HG03066 (cell line): ENCODE results near the gene ELAVL2.

Experiments
- ATAC-seq: cut with Tn5 transposase; IDR thresholded peaks from one replicate; pipeline ENCODE4 v1.9.1; 2021; ENCODE audit warnings: low read depth; ENCODE audit not compliant: unreplicated experiment

The ELAVL2 gene

DNA sequence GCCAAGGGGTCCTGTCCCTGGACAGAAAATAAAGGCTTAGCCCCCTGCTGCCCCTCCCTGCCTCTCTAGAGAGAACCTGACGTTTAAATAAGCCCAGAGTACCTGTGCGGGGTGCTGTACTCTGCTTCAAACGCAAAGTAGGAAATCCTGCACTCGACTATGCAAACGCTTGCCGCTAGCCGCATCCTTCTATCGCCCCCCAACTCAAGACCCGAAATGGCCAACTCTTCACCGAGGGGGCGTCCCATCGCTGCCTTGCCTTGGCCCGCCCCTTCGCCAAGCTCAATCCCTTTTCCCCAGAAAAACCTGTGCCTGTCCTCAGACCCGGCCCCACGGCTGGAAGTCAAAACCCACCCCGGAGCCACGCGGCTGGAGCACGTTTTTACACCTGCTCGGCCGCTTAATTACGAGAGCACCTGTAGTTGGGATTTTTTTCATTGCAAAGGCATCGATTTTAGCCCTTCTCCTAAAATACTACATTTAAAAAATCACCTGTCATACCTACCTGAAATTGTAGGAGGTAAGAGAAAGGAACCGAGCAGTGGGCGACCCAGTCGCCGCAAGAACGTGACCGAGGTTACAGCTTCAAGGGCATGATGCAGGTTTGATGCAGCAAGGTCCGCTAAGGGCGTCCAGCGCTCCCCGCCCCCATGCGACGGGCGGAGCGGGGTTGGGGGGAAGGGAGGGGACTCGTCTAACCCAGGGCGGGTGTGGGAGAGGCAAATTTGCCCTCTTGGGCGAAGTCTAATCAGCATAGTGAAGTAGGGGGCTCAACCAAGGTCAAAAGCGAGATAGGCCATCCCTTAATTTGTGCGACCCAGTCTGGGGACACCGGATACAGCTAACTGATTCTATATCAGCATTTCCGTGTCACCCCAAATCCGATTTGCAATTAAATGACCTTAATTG, 3.5 kb downstream of the ELAVL2 start:
- no peak for ATAC-seq

DNA sequence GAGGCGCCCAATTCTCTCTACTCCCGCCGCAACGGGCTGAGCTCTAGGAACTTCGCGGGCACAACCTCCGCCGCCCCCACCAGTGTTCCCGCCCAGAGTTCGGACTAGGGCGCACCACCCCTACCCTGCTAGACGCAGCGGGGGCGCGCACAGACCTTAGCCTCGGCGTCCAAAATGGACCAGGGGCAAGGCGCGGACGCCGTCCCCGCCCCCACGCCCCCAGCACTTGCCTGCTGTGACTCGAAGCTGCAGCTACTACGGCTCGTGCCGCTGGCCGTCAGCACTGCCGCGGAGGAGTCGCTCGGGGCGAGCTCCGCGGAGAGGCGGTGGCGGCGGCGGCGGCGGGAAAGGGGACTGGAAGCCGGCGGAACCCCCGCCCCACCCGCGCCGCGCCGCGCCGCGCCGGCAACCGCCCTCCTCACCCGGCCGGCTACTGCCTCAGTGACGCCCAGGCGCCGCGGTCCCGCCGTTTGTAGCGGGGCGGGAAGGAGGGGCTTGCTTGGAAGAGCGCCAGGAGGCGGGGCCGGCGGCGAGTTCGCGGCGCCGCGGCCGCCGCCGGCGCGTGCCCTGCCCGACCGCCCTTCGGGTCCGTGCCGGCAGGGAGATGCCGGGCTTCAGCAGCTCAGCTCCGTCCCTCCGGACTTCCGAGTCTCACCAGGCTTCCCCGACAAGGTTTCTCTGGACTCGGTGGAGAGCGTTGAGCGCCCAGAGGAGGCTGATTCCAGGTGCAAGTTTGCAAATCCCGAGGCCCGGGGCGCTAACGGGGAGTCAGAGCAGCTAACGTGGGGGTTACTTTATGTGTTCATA, 4.5 kb downstream of the ELAVL2 start:
- ATAC-seq, result no peak

DNA sequence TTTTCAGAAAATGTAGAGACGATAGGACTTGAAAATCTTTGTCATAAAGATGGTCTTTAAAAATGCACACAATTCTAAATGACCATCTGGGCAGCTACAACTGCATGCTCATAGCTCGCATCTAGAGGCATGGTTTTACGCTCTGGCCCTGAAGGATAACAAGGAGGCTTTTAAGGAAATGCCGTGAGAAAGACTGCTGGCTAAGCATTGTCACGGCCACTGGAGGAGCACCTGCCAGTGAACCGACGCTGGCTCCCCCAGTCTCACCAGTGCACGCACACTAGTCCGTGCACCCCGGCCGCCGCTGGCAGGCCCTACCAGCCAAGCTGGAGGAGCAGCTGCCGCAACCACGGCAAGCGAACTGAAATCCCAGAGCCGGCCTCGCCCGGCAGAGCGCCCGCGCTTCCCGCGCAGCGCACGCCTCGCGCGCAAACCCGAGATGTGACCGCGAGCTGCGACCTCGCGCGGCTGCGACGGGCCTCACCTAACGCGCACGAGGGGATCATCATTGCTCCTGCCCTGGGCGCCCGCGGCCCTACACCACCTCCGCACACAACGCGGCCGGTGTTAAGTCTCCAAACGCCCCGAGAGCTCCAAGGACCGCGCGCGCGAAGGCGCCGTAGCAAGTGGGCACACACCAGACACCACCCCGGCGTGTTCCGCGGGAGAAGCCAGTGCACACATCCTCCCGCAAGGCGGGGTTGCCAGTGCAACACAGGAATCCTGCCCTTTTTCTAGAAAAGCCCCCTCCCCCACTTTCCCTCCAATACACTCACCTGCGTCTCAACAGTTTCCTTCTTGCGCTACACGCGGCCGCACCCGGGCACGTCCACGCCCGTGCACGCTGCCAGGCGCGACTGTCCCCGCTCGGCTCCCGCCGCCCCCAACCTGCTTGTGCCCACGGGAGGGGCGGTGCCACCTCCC, 5.3 kb downstream of the ELAVL2 start:
- ATAC-seq, result no peak

DNA sequence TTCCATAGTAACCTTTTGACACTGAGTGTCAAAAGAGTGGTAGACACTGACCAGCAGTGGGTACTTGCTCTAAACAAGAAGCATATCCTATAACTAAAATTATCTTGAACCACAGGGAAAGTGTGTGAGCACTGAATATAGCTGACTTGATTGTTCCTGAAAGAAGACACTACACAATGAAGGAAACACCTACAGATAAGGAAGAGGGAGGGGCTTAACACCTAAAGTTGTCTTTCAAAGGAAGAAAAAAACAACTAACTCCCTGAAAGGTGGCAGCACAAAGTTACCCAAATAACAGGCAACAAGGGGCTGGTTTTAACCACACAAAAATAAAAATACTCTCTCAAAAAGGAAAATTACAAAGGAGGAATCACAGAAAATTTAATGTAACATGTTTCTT, 6.6 kb downstream of the ELAVL2 start:
- ATAC-seq, result no peak

DNA sequence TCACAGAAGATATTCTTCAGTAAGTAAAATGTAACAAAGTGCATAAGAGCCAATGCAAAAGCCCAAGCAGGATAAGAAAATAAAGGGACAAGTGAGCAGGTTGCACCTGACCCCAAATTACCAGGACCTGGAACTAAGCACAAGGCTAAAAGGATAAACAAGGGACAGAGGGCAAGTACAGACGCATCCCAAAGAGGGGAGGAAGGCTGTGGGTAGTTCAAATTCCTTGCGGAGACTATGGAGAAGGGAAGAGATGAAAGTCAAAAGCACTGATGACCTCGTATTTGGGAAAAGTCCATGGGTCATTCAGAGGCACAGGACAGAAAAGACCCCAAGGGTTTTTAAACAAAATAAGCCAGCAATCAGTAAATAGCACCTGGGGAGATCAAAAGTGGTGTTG, 11.8 kb downstream of the ELAVL2 start:
- no peak for ATAC-seq

DNA sequence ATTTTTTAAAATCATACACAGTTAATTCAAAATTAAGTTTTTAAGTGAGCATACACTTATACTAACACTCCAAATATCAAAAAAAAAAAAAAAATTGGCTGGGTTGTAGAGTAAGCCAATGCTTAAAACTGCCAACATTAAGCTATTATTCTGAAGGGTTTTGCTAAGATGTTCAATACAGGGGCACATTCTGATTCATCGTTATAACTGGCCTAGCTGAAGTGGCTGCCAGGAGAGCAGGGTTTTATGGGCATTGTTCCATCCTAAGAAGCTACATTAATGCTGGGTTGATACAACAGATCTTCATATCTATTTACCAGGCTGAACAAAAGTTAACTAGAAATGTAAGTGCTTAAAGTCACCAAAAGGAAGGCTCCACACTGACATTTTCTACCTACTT, 13.4 kb downstream of the ELAVL2 start:
- ATAC-seq, result no peak

DNA sequence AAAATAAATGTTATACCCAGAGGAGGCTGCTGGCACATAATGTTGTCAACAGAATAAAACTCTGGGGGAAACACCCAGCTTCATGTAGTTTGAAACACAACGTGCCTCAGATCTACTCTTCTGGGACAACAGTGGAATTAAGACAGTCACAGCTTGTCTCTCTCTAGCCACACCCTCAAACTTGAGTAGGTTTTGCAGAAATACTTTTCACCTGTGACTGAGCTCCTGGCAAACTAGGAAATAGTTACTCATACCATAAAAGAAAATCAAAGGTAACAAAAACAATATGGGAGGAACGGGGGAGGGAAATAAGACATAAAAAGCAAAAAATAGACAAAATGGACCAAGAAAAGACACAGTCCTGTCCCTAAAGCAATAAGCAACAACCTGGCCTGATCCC, 14.4 kb downstream of the ELAVL2 start:
- ATAC-seq, result no peak

DNA sequence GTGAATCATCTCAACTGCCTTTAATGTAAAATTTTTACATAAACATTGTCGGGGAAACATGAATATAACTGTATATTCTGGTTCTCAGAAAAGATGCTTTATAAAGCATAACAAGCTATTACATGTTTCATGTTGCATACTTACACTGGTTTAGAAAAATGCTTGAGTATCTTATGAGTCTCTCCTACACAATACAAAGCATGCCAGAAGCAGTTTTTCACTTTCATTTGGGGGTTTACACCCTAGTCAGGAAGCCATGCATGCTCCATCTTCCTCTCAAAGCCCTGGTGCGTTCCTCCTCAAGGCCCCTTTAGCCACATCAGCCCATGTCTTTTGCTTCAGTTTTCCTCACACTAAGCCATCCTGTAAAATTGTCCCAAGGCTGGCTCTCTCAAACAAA, 22.8 kb downstream of the ELAVL2 start:
- no peak for ATAC-seq

DNA sequence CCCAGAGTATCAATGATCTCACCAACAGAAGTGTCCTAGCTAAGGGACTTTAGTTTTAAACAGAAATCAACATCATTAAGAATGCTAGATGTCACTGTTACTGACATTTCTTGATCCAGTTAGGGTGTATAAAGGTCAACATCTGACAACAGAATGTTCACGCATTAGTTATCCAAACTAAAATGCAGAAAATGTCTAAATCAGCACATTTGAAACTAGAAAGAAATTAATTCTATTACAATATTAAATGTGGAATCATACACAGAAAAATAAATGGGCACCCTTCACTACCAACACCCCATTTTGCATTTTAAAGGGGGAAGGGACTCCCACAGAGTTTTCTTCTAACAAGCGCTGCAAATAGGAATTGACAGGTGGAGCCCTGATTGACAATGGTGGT, 24.5 kb downstream of the ELAVL2 start:
- no peak for ATAC-seq

DNA sequence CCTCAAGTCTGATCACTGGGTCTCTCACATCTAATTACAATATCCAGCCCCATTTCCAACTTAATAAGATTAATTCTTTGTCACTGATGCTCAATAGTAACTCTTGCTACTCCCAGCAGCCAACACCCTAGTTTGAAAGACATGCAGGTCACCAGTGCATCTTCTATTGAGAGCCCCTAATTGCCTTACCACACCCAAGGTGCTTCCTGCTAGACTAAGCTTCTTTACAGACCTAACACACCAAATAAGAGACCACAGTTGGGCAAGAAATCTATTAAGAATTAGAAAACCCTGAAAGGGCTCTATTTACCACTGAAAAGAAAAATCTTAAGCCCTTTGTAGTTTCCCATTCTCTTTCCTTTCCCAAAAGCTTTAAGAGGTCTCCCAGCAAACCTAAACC, 26.5 kb downstream of the ELAVL2 start:
- ATAC-seq, result no peak

DNA sequence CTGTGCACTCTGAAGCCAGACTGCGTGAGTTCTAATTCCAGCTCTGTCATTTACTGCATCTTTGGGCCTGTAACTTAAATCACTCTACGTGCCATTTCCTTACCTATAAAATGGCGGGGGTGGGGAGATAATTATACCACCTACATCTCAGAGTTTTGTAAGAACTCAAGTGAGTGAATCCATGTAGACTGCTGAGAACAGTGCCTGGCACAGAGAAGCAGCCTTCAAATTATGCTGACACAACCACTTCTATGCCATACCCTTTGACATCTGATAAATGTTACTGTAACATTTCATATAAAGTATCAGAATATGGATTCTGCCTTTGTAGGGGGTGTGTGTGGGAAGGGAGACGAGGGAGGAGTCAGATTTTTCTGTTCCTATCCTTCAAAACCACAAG, 27.7 kb downstream of the ELAVL2 start:
- ATAC-seq, result no peak

DNA sequence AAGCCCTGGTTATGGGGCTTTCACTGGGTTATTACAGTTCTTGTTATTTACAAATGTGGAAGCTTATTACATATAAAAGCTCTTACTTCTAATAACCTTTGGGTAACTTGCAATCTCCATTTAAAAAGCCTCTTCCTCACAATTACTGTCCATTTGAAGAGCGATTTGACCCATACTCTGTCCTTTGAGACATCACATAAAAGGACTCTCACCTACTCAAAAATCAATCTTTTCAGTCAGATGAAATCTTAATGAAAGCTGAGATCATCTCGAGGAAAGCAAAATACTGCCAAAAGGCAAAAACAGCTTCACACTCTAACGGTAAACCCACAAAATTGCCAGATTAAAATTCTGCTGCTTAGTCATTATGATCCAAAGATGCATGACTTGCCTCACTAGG, 29.8 kb downstream of the ELAVL2 start:
- ATAC-seq, result no peak

DNA sequence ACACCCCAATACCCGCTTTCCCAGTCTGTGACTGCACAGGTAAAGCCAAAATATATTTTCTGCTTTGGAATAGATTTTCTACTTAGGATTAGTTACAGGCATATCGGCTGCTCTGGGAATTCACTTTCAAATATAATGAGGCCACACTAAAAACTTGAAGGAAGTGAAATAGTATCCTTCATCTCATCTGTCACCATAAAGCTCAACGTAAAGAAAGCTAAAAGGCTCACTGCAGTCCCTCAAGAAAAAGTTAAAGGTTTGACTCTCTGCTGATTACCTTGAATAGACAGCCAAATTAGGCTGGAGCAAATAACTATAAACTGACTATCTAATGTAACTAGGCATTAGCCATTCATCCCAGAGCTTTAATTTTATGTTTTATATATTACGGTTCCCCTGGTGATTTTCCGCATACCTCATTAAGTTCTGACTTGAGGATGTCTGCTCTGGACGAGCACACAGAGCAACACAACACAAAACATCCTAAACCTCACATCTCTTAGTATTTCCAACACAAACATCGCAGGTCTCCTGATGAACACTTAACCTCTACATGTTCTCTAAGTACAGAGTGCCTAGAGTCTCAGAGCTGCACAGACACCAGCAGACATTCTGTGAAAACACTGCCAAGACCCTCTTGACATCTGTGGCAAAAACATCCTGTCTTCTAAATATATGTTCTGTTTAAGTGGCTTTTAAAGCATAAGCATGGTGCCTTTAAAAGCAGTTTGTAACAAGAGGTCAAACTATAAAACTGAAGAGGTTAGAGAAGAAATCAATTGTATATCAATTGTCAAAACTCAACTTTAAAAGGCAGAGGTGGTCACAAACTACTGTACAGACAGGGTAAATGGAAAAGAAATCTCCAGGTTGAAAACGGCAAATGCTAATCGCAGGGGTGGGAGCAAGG, 35.4 kb downstream of the ELAVL2 start:
- no peak for ATAC-seq

DNA sequence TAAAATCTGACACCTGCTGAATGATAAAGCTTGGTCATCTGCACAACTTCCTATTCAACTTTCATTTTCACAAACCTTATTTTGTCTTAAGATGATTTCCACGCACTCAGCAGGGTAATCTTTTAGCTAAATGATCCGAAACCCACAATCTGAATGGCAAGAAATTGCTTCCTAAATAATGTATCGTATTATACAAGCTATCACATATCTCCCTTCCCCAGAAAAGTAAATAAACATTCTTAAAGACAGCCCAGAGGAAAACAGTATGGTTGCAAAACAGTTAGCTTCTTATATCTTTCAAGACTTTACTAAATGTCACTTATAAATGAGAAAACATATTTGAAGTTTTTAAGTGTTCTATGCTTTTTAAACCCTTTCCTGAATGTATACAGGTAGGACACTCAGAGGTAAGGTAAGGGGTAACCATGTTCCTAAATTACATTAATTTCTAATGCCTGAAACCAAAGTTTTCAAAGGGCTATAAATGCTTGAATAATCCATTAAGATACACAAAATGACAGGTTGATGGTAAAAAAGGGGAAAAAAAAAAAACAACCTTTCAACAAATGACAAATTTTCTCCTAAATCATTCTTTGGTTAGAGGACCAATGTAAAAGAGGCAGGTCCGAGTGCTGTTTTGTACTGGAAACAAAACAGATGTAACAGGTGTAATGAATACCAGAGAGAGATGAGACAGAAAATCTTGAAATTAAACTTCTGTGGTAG, 36.3 kb downstream of the ELAVL2 start:
- ATAC-seq, result no peak

DNA sequence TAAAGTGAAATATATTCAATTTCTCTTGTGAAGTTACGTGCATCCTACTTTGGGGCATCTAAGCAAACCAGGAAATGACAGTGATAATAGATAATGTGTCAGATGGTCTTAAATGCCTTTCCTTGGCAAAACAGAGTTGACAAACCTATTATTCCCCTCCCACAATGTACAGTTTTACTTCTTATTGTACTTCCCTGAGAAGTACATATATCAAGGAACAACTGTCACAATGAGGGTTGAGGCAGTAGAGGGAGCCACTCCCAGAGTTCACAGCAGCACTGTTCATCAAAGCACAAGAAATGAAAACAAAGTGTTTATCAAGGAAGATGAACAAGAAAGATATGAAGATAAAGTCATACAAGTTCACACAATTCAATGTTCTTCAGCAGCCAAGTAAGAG, 41.1 kb downstream of the ELAVL2 start:
- no peak for ATAC-seq

DNA sequence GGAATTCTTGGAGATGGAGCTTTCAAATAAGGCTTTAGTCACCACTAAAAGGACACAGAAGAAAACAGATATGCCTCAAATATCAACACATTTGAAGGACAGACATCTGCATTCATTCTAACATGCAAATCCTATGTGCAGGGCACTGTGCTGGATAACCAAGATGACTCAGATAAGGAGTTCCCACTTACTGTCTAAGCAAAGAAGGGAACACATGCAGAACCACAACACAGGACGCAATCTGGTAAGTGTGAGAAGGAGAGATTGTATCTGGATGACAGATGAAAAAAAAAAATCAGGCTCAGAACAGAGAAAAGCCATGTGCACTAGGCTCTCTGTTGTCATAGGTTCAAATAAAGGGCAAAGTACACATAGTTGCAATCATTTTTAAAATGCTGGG, 42.5 kb downstream of the ELAVL2 start:
- no peak for ATAC-seq

DNA sequence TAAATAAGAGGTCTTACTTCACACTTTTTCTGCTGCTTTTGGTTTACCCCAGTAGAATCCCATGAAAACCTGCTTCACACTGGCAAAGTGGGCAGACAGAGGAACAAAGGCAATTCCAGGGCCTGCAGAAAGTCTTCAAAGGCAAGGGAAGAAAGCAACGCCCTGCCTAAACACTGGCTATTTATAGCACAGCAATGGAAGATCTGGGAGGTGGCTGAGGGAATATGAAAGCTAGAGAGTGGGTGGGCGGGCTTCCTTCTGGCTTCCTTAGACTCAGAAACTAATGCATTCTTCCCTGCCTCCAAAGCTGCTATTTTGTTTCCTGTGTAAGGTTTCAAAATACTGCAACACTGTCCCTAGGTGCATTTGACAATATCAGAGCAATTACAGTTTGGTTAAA, 46.8 kb downstream of the ELAVL2 start:
- no peak for ATAC-seq

DNA sequence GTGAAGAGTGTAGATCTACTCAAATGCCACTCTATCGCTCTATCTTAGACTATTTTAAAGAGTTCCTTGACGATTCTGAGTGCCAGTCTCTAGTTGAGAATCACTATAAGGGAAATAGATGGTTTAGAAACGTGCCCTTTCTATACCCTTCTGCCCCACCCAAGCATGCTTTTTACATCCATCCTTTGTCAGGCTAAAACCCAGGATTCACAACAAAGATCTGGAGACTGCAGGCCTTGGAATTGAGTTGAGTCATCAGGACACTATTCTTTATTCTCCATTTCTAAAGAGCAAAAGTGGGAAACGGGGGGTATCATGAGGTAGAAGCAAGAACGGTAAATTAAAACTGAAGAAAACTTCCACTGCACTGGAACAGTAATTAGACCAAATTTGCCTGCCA, 48.7 kb downstream of the ELAVL2 start:
- no peak for ATAC-seq

DNA sequence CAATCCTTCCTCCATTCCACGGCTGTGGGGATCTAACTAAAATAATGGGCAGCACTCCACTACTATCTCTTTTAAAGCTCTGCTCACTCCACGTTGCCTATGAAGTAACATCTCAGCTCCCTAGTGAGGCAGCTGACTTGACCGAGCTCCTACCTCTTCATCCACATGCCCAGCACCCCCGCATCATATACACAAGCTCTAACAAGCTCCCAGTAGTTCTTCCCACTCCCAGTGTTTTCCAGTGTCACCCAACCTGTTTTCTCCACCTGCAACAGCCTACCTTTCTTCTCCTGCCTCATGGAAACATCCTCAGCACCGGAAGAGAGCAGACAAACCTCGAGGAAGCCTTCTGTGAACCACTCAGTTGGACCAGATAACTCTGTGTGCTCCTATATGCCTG, 50.5 kb downstream of the ELAVL2 start:
- ATAC-seq, result no peak
